NT2/D1 (cell line): ENCODE results near the gene CA5A.

ENCODE experiments used
- DNase-seq: peaks from one replicate; pipeline ENCODE4 v3.0.0-alpha.2; 2011; ENCODE audit warnings: low read depth, low spot score
- H3K27me3 ChIP-seq: 2 replicates; pipeline ENCODE4 v1.6.0; 2011; ENCODE audit warnings: mild to moderate bottlenecking; ENCODE audit not compliant: insufficient read length, insufficient read depth
- H3K36me3 ChIP-seq: 2 replicates; pipeline ENCODE4 v1.6.1; 2011; ENCODE audit warnings: mild to moderate bottlenecking, low read length, mixed read lengths; ENCODE audit not compliant: insufficient read depth, insufficient read length
- H3K4me1 ChIP-seq: 2 replicates; pipeline ENCODE4 v1.5.1; 2011; ENCODE audit not compliant: insufficient read depth, insufficient read length
- H3K4me3 ChIP-seq: 2 replicates; pipeline ENCODE4 v1.5.1; 2011; ENCODE audit warnings: low read depth; ENCODE audit not compliant: insufficient read length
- H3K9ac ChIP-seq: 2 replicates; pipeline ENCODE4 v1.6.0; 2011; ENCODE audit warnings: low read depth; ENCODE audit not compliant: insufficient read length
- H3K9me3 ChIP-seq: 2 replicates; pipeline ENCODE4 v1.5.1; 2011; ENCODE audit warnings: mild to moderate bottlenecking, low read length; ENCODE audit not compliant: insufficient read depth
- SUZ12 ChIP-seq: IDR thresholded peaks from 2 replicates; pipeline ENCODE4 v1.6.1; 2011; ENCODE audit not compliant: insufficient read length, insufficient read depth; ENCODE audit errors: extremely low read depth
- YY1 ChIP-seq: IDR thresholded peaks from 2 replicates; pipeline ENCODE4 v1.6.1; 2011; ENCODE audit not compliant: insufficient read length, insufficient read depth
- ZNF274 ChIP-seq: IDR thresholded peaks from 2 replicates; pipeline ENCODE4 v1.6.1; 2011; ENCODE audit warnings: mild to moderate bottlenecking, low read depth, low read length

CA5A gene

GRCh38 chr16:87931504-87931903 lies 4.8 kb downstream of the CA5A start:
- no peak overlapping the region for H3K9ac ChIP-seq
- H3K4me1 ChIP-seq = peaks cover 4% of the 10 kb centered on the region
- DNase-seq = no peak
- no peaks in the 10 kb centered on the region for H3K36me3 ChIP-seq
- H3K4me3 ChIP-seq = no peak overlapping the region
- no peaks in the 10 kb centered on the region for H3K27me3 ChIP-seq
- TF ChIP-seq ZNF274 (no peak), SUZ12 (no peak), YY1 (no peak)
- H3K9me3 ChIP-seq = no peaks in the 10 kb centered on the region

- H3K36me3 ChIP-seq = no peaks in the 10 kb centered on the region
- peaks cover 6% of the 10 kb centered on the region for H3K4me1 ChIP-seq
- no peak overlapping the region for H3K4me3 ChIP-seq
- no peak overlapping the region for H3K9ac ChIP-seq
- no peak for TF ChIP-seq ZNF274
- no peak for TF ChIP-seq SUZ12
- TF ChIP-seq YY1 = no peak
- DNase-seq = no peak
- no peaks in the 10 kb centered on the region for H3K27me3 ChIP-seq
- H3K9me3 ChIP-seq = no peaks in the 10 kb centered on the region
These were observed 5.9 kb downstream of the CA5A start for GRCh38 chr16:87930456-87930855.

DNA sequence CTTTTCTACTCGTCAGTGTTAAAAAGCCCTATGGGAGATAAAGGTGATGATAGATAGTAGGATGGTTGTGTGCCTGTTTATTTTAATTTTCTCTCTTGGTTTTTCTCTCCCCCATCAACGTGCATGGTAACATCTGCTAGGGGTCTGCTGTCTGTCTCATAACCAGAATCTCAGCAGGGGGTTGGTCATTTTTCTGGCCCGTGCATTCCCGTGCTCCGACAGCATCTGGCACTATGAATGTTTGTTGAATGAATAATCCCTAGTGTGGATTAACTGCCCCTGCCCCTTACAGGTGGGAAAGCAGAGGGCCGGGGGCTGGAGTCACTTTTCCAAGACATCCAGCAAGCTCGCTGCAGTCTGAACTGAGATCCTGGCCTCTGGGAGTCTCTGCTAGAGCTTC lies 6.3 kb downstream of the CA5A start:
- H3K9me3 ChIP-seq = no peaks in the 10 kb centered on the region
- no peaks in the 10 kb centered on the region for H3K27me3 ChIP-seq
- no peak overlapping the region for H3K4me3 ChIP-seq
- H3K36me3 ChIP-seq = no peaks in the 10 kb centered on the region
- peaks cover 10% of the 10 kb centered on the region for H3K4me1 ChIP-seq
- H3K9ac ChIP-seq = no peak overlapping the region
- TF ChIP-seq SUZ12 = no peak
- no peak for TF ChIP-seq ZNF274
- TF ChIP-seq YY1 = no peak
- DNase-seq = no peak

DNA sequence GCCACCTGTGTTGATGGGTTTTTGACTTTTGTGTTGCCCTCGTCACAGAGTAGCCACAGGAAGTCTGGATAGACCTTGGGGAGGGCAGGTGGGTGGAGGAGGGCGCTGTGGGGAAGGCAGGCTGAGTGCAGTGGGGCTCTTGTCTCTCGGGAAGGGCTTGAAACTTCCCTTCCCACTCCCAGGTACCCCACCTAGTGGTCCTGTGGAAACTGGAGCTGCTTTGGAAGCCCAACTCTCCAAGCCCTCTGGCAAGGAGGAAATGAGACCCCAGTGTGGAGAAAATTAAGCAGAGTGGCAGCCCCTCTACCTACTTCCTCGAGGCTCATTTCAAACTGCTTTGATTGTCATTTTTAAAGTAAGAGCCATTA lies 9.2 kb downstream of the CA5A start:
- no peak for DNase-seq
- no peak overlapping the region for H3K4me3 ChIP-seq
- H3K9ac ChIP-seq = no peak overlapping the region
- TF ChIP-seq YY1 (no peak), ZNF274 (no peak), SUZ12 (no peak)
- no peaks in the 10 kb centered on the region for H3K36me3 ChIP-seq
- no peaks in the 10 kb centered on the region for H3K27me3 ChIP-seq
- H3K9me3 ChIP-seq = no peaks in the 10 kb centered on the region
- H3K4me1 ChIP-seq = peaks cover 18% of the 10 kb centered on the region

DNA sequence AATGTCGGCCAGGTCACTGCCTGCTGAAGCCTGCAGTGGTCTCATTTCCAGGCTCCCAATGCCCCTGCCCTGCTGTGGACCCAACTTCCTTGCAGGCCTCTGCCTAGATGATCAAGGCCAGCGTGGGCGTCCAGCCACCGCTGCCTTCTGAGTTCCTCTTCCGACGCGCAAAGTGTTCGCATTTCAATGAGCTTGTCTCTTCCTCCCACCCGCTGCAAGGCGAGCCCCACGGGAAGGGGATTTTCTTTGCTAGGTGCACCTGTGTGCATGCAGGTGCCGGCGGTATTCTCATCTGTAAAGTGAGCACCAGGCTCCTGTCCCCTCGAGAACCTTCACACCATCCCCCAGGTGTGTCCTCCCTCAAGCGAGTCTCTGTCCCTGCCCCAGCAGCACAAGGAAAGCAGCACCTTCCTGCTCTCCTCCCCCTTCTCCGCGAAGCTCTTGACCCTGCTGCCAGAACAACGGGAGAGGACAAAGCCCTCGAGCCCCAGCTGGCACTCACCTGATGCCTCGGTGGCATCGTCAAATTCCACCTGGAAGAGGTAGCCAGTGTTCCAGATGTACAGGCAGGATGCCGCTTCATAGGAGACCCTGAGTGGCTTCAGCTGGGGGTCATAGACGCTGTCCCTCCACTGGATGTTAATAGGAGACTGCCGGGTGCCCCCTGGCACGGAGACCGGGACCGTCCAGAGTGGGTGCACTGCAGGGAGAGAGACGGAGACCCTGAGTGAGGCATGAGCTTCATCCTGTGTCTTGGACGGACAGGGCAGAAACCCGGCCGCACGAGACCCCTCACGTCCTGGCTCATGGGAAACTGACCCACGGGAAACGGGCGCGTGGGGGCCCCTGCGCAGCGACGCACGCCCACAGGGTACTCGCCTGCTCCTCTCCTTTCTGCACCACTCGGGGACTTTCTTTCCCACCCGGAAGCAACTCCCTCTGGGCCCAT lies 9.8 kb downstream of the CA5A start:
- no peak for DNase-seq
- H3K36me3 ChIP-seq = no peaks in the 10 kb centered on the region
- no peak for TF ChIP-seq YY1
- no peak for TF ChIP-seq SUZ12
- no peak for TF ChIP-seq ZNF274
- H3K9ac ChIP-seq = no peak overlapping the region
- no peak overlapping the region for H3K4me3 ChIP-seq
- no peaks in the 10 kb centered on the region for H3K9me3 ChIP-seq
- H3K4me1 ChIP-seq = peaks cover 16% of the 10 kb centered on the region
- no peaks in the 10 kb centered on the region for H3K27me3 ChIP-seq

- H3K9ac ChIP-seq = no peak overlapping the region
- H3K4me3 ChIP-seq = no peak overlapping the region
- H3K4me1 ChIP-seq = peaks cover 15% of the 10 kb centered on the region
- DNase-seq = no peak
- H3K9me3 ChIP-seq = no peaks in the 10 kb centered on the region
- H3K27me3 ChIP-seq = no peaks in the 10 kb centered on the region
- H3K36me3 ChIP-seq = no peaks in the 10 kb centered on the region
- TF ChIP-seq SUZ12 (no peak), ZNF274 (no peak), YY1 (no peak)
These were observed 11.3 kb downstream of the CA5A start for GRCh38 chr16:87924811-87925670.
